Measurements from ENCODE around the gene SCGB1D4.
"Not testable (repeated sequence)": the region's sequence is repeated elsewhere in the genome, so short reads cannot be mapped to it uniquely, and the experiment has no call there.

Gene SCGB1D4, protein sequence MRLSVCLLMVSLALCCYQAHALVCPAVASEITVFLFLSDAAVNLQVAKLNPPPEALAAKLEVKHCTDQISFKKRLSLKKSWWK

DNA sequence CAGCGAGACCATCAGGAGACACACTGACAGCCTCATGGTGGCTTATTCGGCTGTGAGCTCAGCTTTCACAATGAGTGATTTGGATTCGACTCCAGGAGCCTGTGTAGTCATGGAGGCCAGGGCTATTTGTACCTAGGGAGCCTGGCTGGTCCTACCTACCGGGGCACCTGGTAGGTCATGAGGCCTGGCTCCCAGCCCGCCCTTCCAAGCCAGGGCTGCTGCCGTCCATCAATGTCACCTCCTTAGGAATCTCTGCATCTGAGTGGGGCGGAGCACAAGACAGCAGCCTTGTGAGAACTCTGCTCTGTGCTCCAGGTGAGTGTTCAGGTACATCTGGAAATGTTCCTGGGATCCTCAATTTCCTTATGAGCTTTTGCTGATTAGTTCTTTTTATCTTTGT is at the start of gene SCGB1D4:
TSS of gene SCGB1D4 (minus strand) at position 101 of the 400 bp plus-strand sequence. CDS start at position 36, 65 bp downstream.
- Mint-ChIP-seq H3K36me3 (no peaks in the 10 kb centered on the region), H3K4me1 (no peaks in the 10 kb centered on the region), H3K9me3 (no peaks in the 10 kb centered on the region), H3K27ac (no peak within 1 kb of the TSS), H3K4me3 (no peak within 1 kb of the TSS)
- ATAC-seq (no peak), DNase-seq (ENCODE audit: low spot score in 2 of 2) (no peak)

DNA sequence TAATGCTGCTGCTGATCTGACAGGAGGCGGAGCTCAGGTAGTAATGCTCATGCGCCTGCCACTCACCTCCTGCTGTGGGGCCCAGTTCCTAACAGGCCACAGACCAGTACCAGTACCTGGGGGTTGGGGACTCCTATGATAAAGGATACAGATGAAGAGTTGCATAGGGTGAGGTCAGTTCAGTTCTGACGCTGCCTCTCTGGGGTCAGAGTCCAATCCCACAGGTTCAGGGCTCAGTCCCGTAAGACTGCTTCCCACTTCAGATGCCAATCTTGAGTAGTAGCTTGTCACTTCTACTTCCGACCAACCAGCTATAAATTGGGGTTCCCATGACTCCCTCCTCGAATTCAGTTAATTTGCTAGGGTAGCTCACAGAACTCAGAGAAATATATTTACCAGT is 47.0 kb upstream of the SCGB1D4 start:
- Mint-ChIP-seq H3K4me3 (no peak overlapping the region), H3K27ac (no peak overlapping the region), H3K4me1 (no peaks in the 10 kb centered on the region), H3K36me3 (no peaks in the 10 kb centered on the region), H3K9me3 (no peaks in the 10 kb centered on the region)
- no peak for DNase-seq (ENCODE audit: low spot score in 2 of 2)
- no peak for ATAC-seq

DNA sequence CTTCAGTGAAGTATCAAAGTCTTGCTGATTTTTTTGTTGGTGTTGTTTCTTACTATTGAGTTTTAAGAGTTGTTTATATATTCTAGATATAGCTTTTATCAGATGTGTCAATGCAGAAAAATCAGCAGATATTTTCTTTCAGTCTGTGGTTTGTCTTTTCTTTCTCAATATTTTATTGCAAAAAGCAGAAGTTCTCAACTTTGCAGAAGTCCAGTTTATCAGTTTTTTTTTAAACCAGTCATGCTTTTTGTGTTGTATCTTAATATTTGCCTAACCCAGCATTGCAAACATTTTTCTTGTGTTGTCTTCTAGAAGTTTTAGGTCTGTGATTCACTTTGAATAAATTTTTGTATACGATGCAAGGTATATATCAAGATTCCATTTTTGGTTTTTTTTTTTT is 45.3 kb upstream of the SCGB1D4 start:
- no peak for DNase-seq (ENCODE audit: low spot score in 2 of 2)
- H3K36me3 Mint-ChIP-seq = no peaks in the 10 kb centered on the region

DNA sequence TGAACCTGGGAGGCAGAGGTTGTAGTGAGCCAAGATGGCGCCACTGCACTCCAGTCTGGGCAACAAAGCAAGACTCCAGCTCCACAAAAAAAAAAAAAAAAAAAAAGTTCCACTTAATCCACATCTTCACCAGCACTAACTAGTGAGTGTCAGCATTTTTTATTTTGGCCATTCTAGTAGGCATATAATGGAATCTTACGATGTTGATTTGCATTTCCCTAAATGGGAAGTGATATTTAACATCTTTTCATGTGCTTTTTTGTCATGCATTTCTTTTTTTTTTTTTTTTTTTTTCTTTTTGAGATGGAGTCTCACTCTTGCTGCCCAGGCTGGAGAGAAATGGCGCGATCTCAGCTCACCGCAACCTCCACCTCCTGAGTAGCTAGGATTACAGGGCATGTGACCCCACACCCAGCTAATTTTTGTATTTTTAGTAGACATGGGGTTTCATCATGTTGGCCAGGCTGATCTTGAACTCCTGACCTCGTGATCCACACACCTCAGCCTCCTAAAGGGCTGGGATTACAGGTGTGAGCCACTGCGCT is 44.8 kb upstream of the SCGB1D4 start:
- not testable (repeated sequence) for H3K4me1 Mint-ChIP-seq; H3K4me3 Mint-ChIP-seq; ATAC-seq; H3K9me3 Mint-ChIP-seq; H3K27ac Mint-ChIP-seq; H3K36me3 Mint-ChIP-seq; DNase-seq (ENCODE audit: low spot score in 2 of 2)

More for the DNA sequence above, 45.3 kb upstream of the SCGB1D4 start:
- H3K27ac Mint-ChIP-seq = no peak overlapping the region
- no peaks in the 10 kb centered on the region for H3K9me3 Mint-ChIP-seq
- H3K4me1 Mint-ChIP-seq = no peaks in the 10 kb centered on the region
- H3K4me3 Mint-ChIP-seq = no peak overlapping the region
- ATAC-seq = no peak

DNA sequence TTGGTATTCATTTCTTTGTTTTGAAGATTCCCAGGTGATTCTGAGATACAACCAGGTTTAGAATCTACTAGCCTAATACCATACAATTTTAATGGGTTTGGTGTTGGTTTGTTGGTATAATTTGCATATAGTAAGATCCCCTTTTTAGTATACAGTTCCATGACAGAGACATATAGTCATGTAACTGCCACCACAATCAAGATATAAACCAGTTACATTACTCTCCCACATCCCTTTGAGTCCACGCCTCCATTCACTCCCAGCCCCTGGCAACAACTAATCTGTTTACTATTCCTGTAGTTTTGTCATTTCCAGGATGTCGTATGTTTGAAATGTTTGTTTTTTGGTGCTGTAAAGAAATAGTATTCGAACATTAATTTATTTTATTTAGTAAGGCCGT is 42.7 kb upstream of the SCGB1D4 start:
- Mint-ChIP-seq H3K27ac (peak overlapping the region; percentile 45), H3K4me3 (no peak overlapping the region), H3K9me3 (no peaks in the 10 kb centered on the region), H3K4me1 (peaks cover 16% of the 10 kb centered on the region), H3K36me3 (no peaks in the 10 kb centered on the region)
- ATAC-seq (no peak), DNase-seq (ENCODE audit: low spot score in 2 of 2) (no peak)

DNA sequence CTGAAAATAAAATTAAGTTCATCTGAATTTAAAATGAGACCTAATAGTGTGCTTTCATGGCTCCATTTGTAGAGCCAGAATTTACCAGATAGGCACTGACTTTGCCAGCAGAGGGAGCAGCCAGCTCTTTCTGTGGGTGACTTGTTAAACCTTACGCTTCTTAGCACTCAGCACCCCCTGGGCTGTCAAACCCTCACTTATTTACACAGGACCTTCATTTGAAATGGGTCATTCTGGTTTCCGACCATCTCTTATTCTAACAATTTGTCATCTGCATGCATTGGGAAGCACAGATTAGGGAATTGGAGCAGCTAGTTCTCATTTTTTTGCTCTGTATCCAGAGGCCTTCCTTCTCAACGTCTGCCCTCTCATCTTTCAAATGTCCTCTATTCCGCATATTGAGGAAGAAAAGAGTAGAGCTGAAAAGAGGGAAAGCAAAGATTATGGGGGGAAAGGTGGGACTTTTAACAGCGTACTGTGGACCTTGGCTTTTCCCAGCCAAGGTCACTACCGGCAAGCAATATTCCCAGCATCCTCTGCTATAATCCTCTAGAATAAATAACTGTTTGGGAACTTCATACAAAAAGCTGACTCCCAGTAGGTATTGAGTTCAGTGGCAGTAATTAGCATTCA is 41.5 kb upstream of the SCGB1D4 start:
- Mint-ChIP-seq H3K27ac (no peak overlapping the region), H3K36me3 (no peaks in the 10 kb centered on the region), H3K4me1 (peaks cover 16% of the 10 kb centered on the region), H3K9me3 (no peaks in the 10 kb centered on the region), H3K4me3 (no peak overlapping the region)
- DNase-seq (ENCODE audit: low spot score in 2 of 2) (peak; percentile 28 to 73), ATAC-seq (peak; percentile 71)

DNA sequence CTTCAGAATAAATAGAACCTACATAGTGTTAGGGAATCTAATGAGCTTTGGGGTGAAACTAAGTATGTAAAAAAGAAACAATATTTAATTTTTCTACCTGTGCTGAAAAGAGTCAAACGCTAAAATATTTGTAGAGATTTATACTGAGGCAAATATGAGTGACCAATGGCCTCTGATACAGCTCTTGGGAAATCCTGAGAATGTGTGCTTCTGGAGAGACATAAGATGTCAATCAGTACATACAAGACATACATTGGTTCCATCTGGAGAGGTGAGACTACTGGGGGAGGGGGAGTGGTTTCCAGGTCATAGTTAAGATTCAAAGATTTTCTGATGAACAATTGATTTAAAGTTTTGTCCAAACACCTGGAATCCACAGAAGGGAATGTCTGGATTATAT is 39.3 kb upstream of the SCGB1D4 start:
- ATAC-seq = no peak
- H3K9me3 Mint-ChIP-seq = no peaks in the 10 kb centered on the region
- H3K4me1 Mint-ChIP-seq = peaks cover 16% of the 10 kb centered on the region
- no peaks in the 10 kb centered on the region for H3K36me3 Mint-ChIP-seq
- peak overlapping the region; percentile 70 for H3K27ac Mint-ChIP-seq
- peak overlapping the region; percentile 80 for H3K4me3 Mint-ChIP-seq
- no peak for DNase-seq (ENCODE audit: low spot score in 2 of 2)

DNA sequence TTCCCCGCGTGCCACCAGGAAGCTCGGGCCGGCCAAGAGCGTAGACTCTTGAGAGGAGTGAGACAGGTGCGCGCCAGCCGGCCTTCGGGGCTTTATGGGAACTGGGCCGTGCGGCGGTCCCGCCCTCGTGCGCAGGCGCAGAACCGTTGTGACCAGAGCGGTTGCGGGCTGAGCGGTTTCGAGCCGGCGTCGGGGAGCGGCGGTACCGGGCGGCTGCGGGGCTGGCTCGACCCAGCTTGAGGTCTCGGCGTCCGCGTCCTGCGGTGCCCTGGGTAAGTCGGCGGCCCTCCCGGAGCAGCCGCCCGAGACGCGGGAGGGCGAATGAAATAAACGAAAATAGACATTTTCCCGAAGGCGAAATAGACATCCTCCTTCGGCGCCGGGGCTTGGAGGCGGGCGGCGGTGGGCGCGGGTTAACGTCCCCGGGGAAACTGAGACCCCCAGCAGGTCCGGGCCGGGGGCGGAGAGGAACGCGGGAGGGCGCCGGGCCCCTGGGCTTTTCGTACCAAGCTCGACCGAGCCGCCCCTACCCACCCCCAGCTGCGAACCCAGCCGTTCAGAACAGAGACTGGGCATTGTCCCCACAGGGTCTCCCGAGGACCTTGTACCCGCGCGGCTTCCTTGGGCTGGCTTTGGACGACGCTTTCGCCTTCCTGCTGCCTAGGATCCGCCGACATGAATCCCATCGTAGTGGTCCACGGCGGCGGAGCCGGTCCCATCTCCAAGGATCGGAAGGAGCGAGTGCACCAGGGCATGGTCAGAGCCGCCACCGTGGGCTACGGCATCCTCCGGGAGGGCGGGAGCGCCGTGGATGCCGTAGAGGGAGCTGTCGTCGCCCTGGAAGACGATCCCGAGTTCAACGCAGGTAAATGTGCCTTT is 38.7 kb upstream of the SCGB1D4 start, which contains the start of gene ASRGL1:
TSS of gene ASRGL1 (plus strand) at position 146 of the 879 bp plus-strand sequence. CDS start at position 676, 530 bp downstream.
- DNase-seq (ENCODE audit: low spot score in 2 of 2) (peak; percentile 70 to 85), ATAC-seq (peak; percentile 88)
- H3K36me3 Mint-ChIP-seq = no peaks in the 10 kb centered on the region
- H3K9me3 Mint-ChIP-seq = no peaks in the 10 kb centered on the region
- peak within 1 kb of the TSS; percentile 70 for H3K27ac Mint-ChIP-seq
- H3K4me3 Mint-ChIP-seq = peak within 1 kb of the TSS; percentile 80
- peaks cover 16% of the 10 kb centered on the region for H3K4me1 Mint-ChIP-seq

DNA sequence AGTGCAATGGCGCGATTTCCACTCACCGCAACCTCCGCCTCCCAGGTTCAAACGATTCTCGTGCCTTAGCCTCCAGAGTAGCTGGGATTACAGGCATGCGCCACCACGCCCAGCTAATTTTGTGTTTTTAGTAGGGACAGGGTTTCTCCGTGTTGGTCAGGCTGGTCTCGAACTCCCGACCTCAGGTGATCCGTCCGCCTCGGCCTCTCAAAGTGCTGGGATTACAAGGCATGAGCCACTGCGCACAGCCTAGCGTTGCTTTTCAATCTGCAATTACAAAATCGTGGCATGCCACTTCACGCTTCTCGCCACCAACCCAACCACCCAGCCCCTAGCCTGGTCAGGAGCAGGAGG is 38.1 kb upstream of the SCGB1D4 start:
- H3K4me1 Mint-ChIP-seq = peaks cover 16% of the 10 kb centered on the region
- not testable (repeated sequence) for H3K9me3 Mint-ChIP-seq; H3K36me3 Mint-ChIP-seq; DNase-seq (ENCODE audit: low spot score in 2 of 2); ATAC-seq; H3K27ac Mint-ChIP-seq
- peak overlapping the region; percentile 80 for H3K4me3 Mint-ChIP-seq

DNA sequence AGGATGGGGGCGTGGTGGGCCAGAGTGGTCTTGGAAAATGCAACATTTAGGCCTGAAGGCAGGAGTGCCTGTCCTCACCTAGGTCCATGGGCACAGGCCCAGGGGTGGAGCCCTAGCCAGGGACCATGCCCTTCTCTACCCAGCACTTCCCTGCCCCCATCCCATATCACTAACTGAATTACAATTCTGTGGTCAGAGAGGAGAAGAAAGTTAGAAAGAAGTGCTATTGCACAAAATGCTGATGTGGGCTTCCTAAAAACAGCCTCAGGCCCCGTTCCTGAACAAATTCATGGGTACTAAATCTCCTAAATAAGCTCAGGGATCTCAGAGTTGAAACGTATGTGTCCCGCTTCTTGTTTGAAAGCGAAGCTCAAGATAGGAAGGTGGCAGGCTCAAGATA is 34.9 kb upstream of the SCGB1D4 start:
- Mint-ChIP-seq H3K9me3 (no peaks in the 10 kb centered on the region), H3K36me3 (no peaks in the 10 kb centered on the region), H3K4me3 (no peak overlapping the region), H3K27ac (no peak overlapping the region), H3K4me1 (peaks cover 16% of the 10 kb centered on the region)
- DNase-seq (ENCODE audit: low spot score in 2 of 2) = no peak
- ATAC-seq = no peak

DNA sequence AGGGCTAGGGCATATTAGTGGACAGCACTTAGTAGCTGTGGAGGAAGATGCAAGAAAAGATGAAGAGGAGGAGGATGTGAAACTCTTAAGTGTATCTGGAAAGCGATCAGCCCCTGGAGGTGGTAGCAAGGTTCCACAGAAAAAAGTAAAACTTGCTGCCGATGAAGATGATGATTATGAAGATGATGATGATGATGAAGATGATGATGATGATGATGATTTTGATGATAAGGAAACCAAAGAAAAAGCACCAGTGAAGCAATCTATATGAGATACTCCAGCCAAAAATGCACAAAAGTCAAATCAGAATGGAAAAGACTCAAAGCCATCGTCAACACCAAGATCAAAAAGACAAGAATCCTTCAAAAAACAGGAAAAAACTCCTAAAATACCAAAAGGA is 32.4 kb upstream of the SCGB1D4 start:
- H3K4me3 Mint-ChIP-seq; H3K4me1 Mint-ChIP-seq; H3K9me3 Mint-ChIP-seq; H3K27ac Mint-ChIP-seq; DNase-seq (ENCODE audit: low spot score in 2 of 2); H3K36me3 Mint-ChIP-seq; ATAC-seq: not testable (repeated sequence)

DNA sequence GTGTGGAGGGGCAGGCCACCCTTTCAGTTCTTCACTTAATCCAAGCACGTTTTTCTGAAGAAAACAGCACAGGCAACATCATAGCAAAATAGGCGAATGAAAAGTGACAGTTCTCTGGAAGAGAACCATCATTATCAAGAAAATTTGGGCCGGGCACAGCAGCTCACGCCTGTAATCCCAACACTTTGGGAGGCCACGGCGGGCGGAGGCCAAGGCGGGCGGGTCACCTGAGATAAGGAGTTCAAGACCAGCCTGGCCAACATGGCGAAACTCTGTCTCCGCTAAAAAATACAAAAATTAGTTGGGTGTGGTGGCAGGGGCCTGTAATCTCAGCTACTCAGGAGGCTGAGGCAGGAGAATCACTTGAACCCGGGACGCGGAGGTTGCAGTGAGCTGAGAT is 28.7 kb upstream of the SCGB1D4 start:
- H3K27ac Mint-ChIP-seq; H3K4me1 Mint-ChIP-seq; H3K36me3 Mint-ChIP-seq; H3K9me3 Mint-ChIP-seq; H3K4me3 Mint-ChIP-seq; ATAC-seq; DNase-seq (ENCODE audit: low spot score in 2 of 2): not testable (repeated sequence)

DNA sequence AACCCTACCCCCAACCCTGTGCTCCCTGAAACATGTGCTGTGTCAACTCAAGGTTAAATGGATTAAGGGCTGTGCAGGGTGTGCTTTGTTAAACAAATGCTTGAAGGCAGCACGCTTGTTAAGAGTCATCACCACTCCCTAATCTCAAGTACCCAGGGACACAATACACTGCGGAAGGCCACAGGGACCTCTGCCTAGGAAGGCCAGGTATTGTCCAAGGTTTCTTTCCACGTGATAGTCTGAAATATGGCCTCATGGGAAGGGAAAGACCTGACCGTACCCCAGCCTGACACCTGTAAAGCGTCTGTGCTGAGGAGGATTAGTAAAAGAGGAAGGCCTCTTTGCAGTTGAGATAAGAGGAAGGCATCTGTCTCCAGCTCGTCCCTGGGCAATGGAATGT is 27.8 kb upstream of the SCGB1D4 start:
- not testable (repeated sequence) for H3K27ac Mint-ChIP-seq; H3K36me3 Mint-ChIP-seq; H3K4me1 Mint-ChIP-seq; ATAC-seq; H3K9me3 Mint-ChIP-seq; H3K4me3 Mint-ChIP-seq; DNase-seq (ENCODE audit: low spot score in 2 of 2)

DNA sequence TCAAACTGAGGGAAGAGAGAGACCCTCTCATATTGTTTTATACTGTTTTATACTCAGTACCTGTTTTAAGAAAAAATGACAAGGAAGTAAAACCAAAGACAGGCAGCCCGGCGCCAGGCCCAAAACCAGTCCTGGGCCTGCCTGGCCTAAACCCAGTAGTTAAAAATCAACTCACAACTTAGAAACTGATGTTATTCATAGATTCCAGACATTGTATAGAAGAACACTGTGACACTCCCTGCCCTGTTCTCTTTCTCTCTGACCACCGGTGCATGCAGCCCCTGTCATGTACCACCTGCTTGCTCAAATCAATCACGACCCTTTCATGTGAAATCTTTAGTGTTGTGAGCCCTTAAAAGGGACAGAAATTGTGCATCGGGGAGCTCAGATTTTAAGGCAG is 26.9 kb upstream of the SCGB1D4 start:
- not testable (repeated sequence) for ATAC-seq; DNase-seq (ENCODE audit: low spot score in 2 of 2); H3K4me3 Mint-ChIP-seq; H3K36me3 Mint-ChIP-seq; H3K4me1 Mint-ChIP-seq; H3K9me3 Mint-ChIP-seq
- H3K27ac Mint-ChIP-seq = peak overlapping the region; percentile 29

DNA sequence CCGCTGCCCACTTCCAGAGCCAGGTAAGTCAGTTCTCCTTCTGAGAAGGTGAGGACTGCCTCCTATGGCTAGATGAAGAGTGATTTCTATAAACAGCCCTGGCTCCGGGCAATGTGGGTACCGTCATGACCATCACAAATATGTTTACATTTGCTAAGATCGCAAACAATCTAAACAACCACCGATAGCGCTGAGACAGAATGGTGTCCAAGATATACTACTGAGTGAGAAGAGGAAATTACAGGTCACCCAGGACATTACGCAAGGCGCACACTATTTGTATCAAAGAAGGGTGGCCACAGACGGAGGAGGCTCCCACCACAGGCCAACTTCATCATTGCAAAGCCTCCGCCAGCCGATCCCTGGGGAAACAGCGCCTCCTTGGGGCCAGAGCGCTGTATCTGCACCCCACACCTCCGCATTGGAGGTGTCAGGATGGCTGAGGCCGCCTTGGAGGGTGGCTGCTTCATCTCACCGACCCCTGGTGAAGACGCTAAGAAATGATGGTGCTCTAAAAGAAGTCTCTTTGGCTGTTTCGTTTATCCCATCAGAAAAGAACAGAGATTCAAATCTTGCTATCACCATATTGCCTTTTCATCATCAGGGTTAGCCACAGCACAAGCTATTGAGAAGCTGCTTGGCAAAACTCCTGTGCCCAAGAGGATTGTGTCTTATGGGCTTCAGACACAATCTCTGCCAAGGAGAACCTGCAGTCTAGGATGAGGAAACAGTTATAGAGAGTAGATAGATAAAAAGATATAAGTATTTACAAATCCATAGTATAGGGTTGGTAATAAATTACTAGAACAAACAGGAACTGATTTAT is 26.1 kb upstream of the SCGB1D4 start:
- no peak overlapping the region for H3K4me3 Mint-ChIP-seq
- H3K4me1 Mint-ChIP-seq = peaks cover 5% of the 10 kb centered on the region
- H3K36me3 Mint-ChIP-seq = no peaks in the 10 kb centered on the region
- no peaks in the 10 kb centered on the region for H3K9me3 Mint-ChIP-seq
- ATAC-seq (peak; percentile 81), DNase-seq (ENCODE audit: low spot score in 2 of 2) (peak; percentile 35 to 88)
- no peak overlapping the region for H3K27ac Mint-ChIP-seq

Data from stimulated activated effector memory CD8-positive, alpha-beta T cell treated with anti-CD3 and anti-CD28 coated beads, Interleukin-12 subunit alpha, Interleukin-12 subunit beta, amount 100 ng/mL, for 72 hours (primary cell).